Measurements from ENCODE around the gene OPCML.

OPCML gene

GRCh38 chr11:132976115-132976514 lies 556.2 kb downstream of the OPCML start:
- Histone ChIP-seq H3K27ac (replicated peaks) (no peak overlapping the region), H3K27me3 (ENCODE audit: insufficient read depth, poor library complexity, severe bottlenecking) (no peaks in the 10 kb centered on the region), H3K4me3 (replicated peaks; ENCODE audit: insufficient read depth, low read length) (no peak overlapping the region)
- no peak for DNase-seq (ENCODE audit: low read depth in 1 of 2, low spot score in 1 of 2)
- TF ChIP-seq SPI1 (IDR thresholded peaks at IDR 0.05; ENCODE audit: borderline replicate concordance, low read depth) (no peak), POLR2AphosphoS5 (IDR thresholded peaks at IDR 0.05; ENCODE audit: low read depth) (no peak), GABPA (IDR thresholded peaks at IDR 0.05; ENCODE audit: low read depth) (no peak), CTCF (IDR thresholded peaks at IDR 0.05; ENCODE audit: insufficient read depth, low read length) (no peak)

DNA sequence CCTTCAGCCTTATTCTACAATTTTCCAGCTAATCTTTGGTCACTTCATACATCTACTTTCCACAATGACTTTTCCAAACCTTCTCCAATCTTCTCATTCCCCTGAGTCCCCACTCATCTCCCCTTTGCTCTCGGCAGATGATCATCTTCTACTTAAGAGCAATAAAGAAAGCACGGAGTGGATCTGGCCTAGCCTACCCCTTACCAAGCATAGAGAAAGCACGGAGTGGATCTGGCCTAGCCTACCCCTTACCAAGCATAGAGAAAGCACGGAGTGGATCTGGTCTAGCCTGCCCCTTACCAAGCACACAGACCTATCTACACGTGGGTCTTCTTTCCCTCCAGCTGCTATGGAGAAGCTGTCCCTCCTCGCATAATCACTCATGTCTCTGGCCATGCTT lies 558.6 kb downstream of the OPCML start:
- H3K4me3 ChIP-seq (replicated peaks; ENCODE audit: insufficient read depth, low read length), result no peak overlapping the region
- H3K27me3 ChIP-seq (ENCODE audit: insufficient read depth, poor library complexity, severe bottlenecking), result no peaks in the 10 kb centered on the region
- no peak for DNase-seq (ENCODE audit: low read depth in 1 of 2, low spot score in 1 of 2)
- H3K27ac ChIP-seq (replicated peaks), result no peak overlapping the region
- TF ChIP-seq GABPA (IDR thresholded peaks at IDR 0.05; ENCODE audit: low read depth), result no peak
- TF ChIP-seq SPI1 (IDR thresholded peaks at IDR 0.05; ENCODE audit: borderline replicate concordance, low read depth), result no peak
- no peak for TF ChIP-seq CTCF (IDR thresholded peaks at IDR 0.05; ENCODE audit: insufficient read depth, low read length)
- TF ChIP-seq, protein P1, sequence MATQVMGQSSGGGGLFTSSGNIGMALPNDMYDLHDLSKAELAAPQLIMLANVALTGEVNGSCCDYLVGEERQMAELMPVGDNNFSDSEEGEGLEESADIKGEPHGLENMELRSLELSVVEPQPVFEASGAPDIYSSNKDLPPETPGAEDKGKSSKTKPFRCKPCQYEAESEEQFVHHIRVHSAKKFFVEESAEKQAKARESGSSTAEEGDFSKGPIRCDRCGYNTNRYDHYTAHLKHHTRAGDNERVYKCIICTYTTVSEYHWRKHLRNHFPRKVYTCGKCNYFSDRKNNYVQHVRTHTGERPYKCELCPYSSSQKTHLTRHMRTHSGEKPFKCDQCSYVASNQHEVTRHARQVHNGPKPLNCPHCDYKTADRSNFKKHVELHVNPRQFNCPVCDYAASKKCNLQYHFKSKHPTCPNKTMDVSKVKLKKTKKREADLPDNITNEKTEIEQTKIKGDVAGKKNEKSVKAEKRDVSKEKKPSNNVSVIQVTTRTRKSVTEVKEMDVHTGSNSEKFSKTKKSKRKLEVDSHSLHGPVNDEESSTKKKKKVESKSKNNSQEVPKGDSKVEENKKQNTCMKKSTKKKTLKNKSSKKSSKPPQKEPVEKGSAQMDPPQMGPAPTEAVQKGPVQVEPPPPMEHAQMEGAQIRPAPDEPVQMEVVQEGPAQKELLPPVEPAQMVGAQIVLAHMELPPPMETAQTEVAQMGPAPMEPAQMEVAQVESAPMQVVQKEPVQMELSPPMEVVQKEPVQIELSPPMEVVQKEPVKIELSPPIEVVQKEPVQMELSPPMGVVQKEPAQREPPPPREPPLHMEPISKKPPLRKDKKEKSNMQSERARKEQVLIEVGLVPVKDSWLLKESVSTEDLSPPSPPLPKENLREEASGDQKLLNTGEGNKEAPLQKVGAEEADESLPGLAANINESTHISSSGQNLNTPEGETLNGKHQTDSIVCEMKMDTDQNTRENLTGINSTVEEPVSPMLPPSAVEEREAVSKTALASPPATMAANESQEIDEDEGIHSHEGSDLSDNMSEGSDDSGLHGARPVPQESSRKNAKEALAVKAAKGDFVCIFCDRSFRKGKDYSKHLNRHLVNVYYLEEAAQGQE (IDR thresholded peaks at IDR 0.05; ENCODE audit: insufficient replicate concordance, low read depth), result no peak

DNA sequence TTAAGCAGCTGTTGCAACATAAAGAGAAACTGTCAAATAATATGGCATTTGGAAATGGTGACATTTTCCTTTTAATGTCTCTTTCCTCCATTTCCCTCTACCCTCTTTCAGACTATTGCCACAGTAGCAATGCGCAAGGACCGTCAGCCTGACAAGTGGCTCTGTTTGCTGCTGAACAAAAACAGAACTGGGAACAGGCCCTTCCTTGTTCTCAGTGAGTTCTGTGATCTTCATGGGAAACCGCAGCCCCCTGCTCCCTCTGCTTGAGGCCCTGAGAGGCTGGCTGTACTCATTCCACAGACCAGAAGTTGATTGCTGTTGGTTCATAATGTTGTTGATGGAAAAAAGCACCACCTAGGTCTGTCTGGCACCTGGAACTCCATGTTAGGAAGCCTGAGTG lies 559.7 kb downstream of the OPCML start:
- Histone ChIP-seq H3K27ac (replicated peaks) (no peak overlapping the region), H3K27me3 (ENCODE audit: insufficient read depth, poor library complexity, severe bottlenecking) (no peaks in the 10 kb centered on the region), H3K4me3 (replicated peaks; ENCODE audit: insufficient read depth, low read length) (no peak overlapping the region)
- DNase-seq (ENCODE audit: low read depth in 1 of 2, low spot score in 1 of 2), result no peak
- no peak for TF ChIP-seq POLR2AphosphoS5 (IDR thresholded peaks at IDR 0.05; ENCODE audit: low read depth)
- no peak for TF ChIP-seq CTCF (IDR thresholded peaks at IDR 0.05; ENCODE audit: insufficient read depth, low read length)
- TF ChIP-seq, protein P1 (IDR thresholded peaks at IDR 0.05; ENCODE audit: insufficient replicate concordance, low read depth), result no peak
- TF ChIP-seq SPI1 (IDR thresholded peaks at IDR 0.05; ENCODE audit: borderline replicate concordance, low read depth), result no peak
- no peak for TF ChIP-seq GABPA (IDR thresholded peaks at IDR 0.05; ENCODE audit: low read depth)

DNA sequence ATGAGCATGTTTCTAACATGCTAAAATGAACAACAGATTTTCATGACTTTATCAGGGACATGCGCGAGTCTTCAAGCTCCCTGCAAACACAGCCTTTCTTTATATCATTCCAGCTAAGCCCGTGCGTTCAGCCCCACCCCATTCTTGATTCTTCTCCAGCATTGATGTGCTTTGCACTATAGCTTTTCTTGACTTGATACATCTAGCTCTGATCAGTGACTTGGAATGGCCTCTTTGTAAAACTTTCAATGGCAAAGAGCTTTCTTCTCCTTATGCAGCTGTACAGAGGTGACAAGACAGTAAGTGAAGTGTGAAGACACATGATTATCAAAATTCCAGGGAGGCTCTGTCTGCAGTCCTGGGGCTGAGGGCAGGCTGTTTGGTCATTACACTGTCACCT lies 561.0 kb downstream of the OPCML start:
- Histone ChIP-seq H3K4me3 (replicated peaks; ENCODE audit: insufficient read depth, low read length) (no peak overlapping the region), H3K27me3 (ENCODE audit: insufficient read depth, poor library complexity, severe bottlenecking) (no peaks in the 10 kb centered on the region), H3K27ac (replicated peaks) (no peak overlapping the region)
- TF ChIP-seq CTCF (IDR thresholded peaks at IDR 0.05; ENCODE audit: insufficient read depth, low read length) (no peak), GABPA (IDR thresholded peaks at IDR 0.05; ENCODE audit: low read depth) (no peak), POLR2AphosphoS5 (IDR thresholded peaks at IDR 0.05; ENCODE audit: low read depth) (no peak), SPI1 (IDR thresholded peaks at IDR 0.05; ENCODE audit: borderline replicate concordance, low read depth) (no peak)
- TF ChIP-seq, protein P1 (IDR thresholded peaks at IDR 0.05; ENCODE audit: insufficient replicate concordance, low read depth), result no peak
- no peak for DNase-seq (ENCODE audit: low read depth in 1 of 2, low spot score in 1 of 2)

Data from HL-60 (cell line).